WI38 (cell line): ENCODE results near the gene DNAJB6.
"Not testable (repeated sequence)": the region's sequence is repeated elsewhere in the genome, so short reads cannot be mapped to it uniquely, and the experiment has no call there.

Experiments
- H3K4me3 ChIP-seq: 2 replicates; pipeline ENCODE4 v1.5.1; 2011; ENCODE audit warnings: low read depth, mild to moderate bottlenecking, control low read depth, low read length
- CTCF ChIP-seq: IDR thresholded peaks from 2 replicates; pipeline ENCODE4 v1.5.1; 2012; ENCODE audit warnings: low read depth, mild to moderate bottlenecking, control low read depth, low read length

DNAJB6 gene

GRCh38 chr7:157445246-157445955 lies 108.6 kb downstream of the DNAJB6 start:
- H3K4me3 ChIP-seq = no peak overlapping the region
- TF ChIP-seq CTCF = no peak

- H3K4me3 ChIP-seq = no peak overlapping the region
- TF ChIP-seq CTCF = no peak
Observed at GRCh38 chr7:157445956-157446295, 109.1 kb downstream of the DNAJB6 start.

- no peak overlapping the region for H3K4me3 ChIP-seq
- TF ChIP-seq CTCF = no peak
Observed at GRCh38 chr7:157446322-157446721, 109.5 kb downstream of the DNAJB6 start.

GRCh38 chr7:157454003-157454402 lies 117.2 kb downstream of the DNAJB6 start:
- not testable (repeated sequence) for H3K4me3 ChIP-seq

GRCh38 chr7:157457355-157458253 lies 120.8 kb downstream of the DNAJB6 start:
- TF ChIP-seq CTCF = no peak
- H3K4me3 ChIP-seq = no peak overlapping the region

- TF ChIP-seq CTCF = no peak
- H3K4me3 ChIP-seq = no peak overlapping the region
Observed at GRCh38 chr7:157458254-157458633, 121.4 kb downstream of the DNAJB6 start.

GRCh38 chr7:157459966-157460365 lies 123.2 kb downstream of the DNAJB6 start:
- TF ChIP-seq CTCF = no peak
- no peak overlapping the region for H3K4me3 ChIP-seq

GRCh38 chr7:157460721-157461120 lies 123.9 kb downstream of the DNAJB6 start:
- H3K4me3 ChIP-seq = no peak overlapping the region
- TF ChIP-seq CTCF = no peak
